Measurements from ENCODE around the gene ORM2.

ORM2 gene

GRCh38 chr9:114341152-114341830 is 11.6 kb downstream of the ORM2 start:
- Mint-ChIP-seq H3K27ac (no peak overlapping the region), H3K4me1 (no peaks in the 10 kb centered on the region), H3K9me3 (no peaks in the 10 kb centered on the region), H3K27me3 (ENCODE audit: low read depth) (no peaks in the 10 kb centered on the region), H3K36me3 (ENCODE audit: low read depth) (peaks cover 58% of the 10 kb centered on the region), H3K4me3 (no peak overlapping the region)
- no peak for TF ChIP-seq CTCF (IDR thresholded peaks at IDR 0.05; ENCODE audit: unreplicated experiment in 3 of 3)

- H3K36me3 Mint-ChIP-seq (ENCODE audit: low read depth) = peaks cover 64% of the 10 kb centered on the region
- no peak for TF ChIP-seq CTCF (IDR thresholded peaks at IDR 0.05; ENCODE audit: unreplicated experiment in 3 of 3)
- no peaks in the 10 kb centered on the region for H3K9me3 Mint-ChIP-seq
- H3K4me1 Mint-ChIP-seq = no peaks in the 10 kb centered on the region
- H3K27me3 Mint-ChIP-seq (ENCODE audit: low read depth) = no peaks in the 10 kb centered on the region
- no peak overlapping the region for H3K27ac Mint-ChIP-seq
- no peak overlapping the region for H3K4me3 Mint-ChIP-seq
Observed at GRCh38 chr9:114341991-114342390, 12.3 kb downstream of the ORM2 start.

GRCh38 chr9:114342755-114343440 is 13.2 kb downstream of the ORM2 start:
- TF ChIP-seq CTCF (IDR thresholded peaks at IDR 0.05; ENCODE audit: unreplicated experiment in 3 of 3) = no peak
- Mint-ChIP-seq H3K36me3 (ENCODE audit: low read depth) (peaks cover 63% of the 10 kb centered on the region), H3K4me1 (no peaks in the 10 kb centered on the region), H3K4me3 (no peak overlapping the region), H3K27me3 (ENCODE audit: low read depth) (no peaks in the 10 kb centered on the region), H3K27ac (no peak overlapping the region), H3K9me3 (no peaks in the 10 kb centered on the region)

GRCh38 chr9:114343471-114344187 is 14.0 kb downstream of the ORM2 start:
- no peaks in the 10 kb centered on the region for H3K9me3 Mint-ChIP-seq
- TF ChIP-seq CTCF (IDR thresholded peaks at IDR 0.05; ENCODE audit: unreplicated experiment in 3 of 3) = no peak
- H3K36me3 Mint-ChIP-seq (ENCODE audit: low read depth) = peaks cover 65% of the 10 kb centered on the region
- H3K4me3 Mint-ChIP-seq = no peak overlapping the region
- H3K4me1 Mint-ChIP-seq = no peaks in the 10 kb centered on the region
- no peak overlapping the region for H3K27ac Mint-ChIP-seq
- H3K27me3 Mint-ChIP-seq (ENCODE audit: low read depth) = no peaks in the 10 kb centered on the region

GRCh38 chr9:114344188-114344566 is 14.5 kb downstream of the ORM2 start:
- no peak overlapping the region for H3K4me3 Mint-ChIP-seq

More at GRCh38 chr9:114344188-114344566, 14.5 kb downstream of the ORM2 start:
- no peak overlapping the region for H3K27ac Mint-ChIP-seq
- H3K9me3 Mint-ChIP-seq = no peaks in the 10 kb centered on the region
- peaks cover 63% of the 10 kb centered on the region for H3K36me3 Mint-ChIP-seq (ENCODE audit: low read depth)
- peaks cover 3% of the 10 kb centered on the region for H3K4me1 Mint-ChIP-seq
- H3K27me3 Mint-ChIP-seq (ENCODE audit: low read depth) = no peaks in the 10 kb centered on the region
- no peak for TF ChIP-seq CTCF (IDR thresholded peaks at IDR 0.05; ENCODE audit: unreplicated experiment in 3 of 3)
